BE2C (cell line): ENCODE data around the gene KIAA1958.

Source experiments
- DNase-seq: peaks from one replicate; pipeline ENCODE4 v3.0.0-alpha.2; 2020
- H3K27me3 ChIP-seq: fragments of 250-450 bp; sonication (Bioruptor Pico); 2 replicates; pipeline ENCODE4 v1.5.1; 2020; ENCODE audit warnings: mild to moderate bottlenecking
- H3K36me3 ChIP-seq: fragments of 250-450 bp; sonication (Bioruptor Pico); 2 replicates; pipeline ENCODE4 v1.5.1; 2020; ENCODE audit warnings: mild to moderate bottlenecking
- H3K4me1 ChIP-seq: fragments of 250-450 bp; sonication (Bioruptor Pico); 2 replicates; pipeline ENCODE4 v1.5.1; 2020
- H3K4me3 ChIP-seq: 2 replicates; pipeline ENCODE4 v1.5.1; 2011; ENCODE audit warnings: low read depth, low read length
- H3K9me3 ChIP-seq: fragments of 250-450 bp; sonication (Bioruptor Pico); 2 replicates; pipeline ENCODE4 v1.5.1; 2020
- TF ChIP-seq, protein P1 (sequence below): IDR thresholded peaks from 2 replicates; pipeline ENCODE4 v1.5.1; 2012; ENCODE audit warnings: mild to moderate bottlenecking, low read depth, low read length

The KIAA1958 gene

DNA sequence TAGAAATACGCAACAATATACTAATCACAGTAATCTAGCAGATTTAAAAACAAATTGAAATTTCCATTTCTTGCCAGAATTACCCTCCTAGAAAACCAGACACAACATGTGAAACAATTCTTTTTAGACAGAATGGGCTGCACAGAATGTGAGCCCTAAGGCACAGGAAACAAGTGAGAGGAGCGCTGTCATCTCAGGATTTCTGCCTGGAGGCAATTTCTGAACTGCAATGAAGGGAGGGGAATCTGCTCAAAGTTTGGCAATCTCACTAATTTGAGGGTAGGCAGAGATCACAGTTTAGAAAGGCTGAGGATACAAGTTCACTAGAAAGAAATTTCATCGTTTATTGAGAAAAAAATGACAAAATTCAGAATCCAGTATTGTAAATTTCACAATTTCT lies 161.0 kb downstream of the KIAA1958 start:
- DNase-seq: no peak
- Histone ChIP-seq H3K4me3 (no peak overlapping the region), H3K27me3 (no peaks in the 10 kb centered on the region), H3K4me1 (no peaks in the 10 kb centered on the region), H3K9me3 (peaks cover 2% of the 10 kb centered on the region; the same call in 1 of the 2 replicates), H3K36me3 (no peaks in the 10 kb centered on the region)
- TF ChIP-seq, protein P1, sequence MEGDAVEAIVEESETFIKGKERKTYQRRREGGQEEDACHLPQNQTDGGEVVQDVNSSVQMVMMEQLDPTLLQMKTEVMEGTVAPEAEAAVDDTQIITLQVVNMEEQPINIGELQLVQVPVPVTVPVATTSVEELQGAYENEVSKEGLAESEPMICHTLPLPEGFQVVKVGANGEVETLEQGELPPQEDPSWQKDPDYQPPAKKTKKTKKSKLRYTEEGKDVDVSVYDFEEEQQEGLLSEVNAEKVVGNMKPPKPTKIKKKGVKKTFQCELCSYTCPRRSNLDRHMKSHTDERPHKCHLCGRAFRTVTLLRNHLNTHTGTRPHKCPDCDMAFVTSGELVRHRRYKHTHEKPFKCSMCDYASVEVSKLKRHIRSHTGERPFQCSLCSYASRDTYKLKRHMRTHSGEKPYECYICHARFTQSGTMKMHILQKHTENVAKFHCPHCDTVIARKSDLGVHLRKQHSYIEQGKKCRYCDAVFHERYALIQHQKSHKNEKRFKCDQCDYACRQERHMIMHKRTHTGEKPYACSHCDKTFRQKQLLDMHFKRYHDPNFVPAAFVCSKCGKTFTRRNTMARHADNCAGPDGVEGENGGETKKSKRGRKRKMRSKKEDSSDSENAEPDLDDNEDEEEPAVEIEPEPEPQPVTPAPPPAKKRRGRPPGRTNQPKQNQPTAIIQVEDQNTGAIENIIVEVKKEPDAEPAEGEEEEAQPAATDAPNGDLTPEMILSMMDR: no peak

DNA sequence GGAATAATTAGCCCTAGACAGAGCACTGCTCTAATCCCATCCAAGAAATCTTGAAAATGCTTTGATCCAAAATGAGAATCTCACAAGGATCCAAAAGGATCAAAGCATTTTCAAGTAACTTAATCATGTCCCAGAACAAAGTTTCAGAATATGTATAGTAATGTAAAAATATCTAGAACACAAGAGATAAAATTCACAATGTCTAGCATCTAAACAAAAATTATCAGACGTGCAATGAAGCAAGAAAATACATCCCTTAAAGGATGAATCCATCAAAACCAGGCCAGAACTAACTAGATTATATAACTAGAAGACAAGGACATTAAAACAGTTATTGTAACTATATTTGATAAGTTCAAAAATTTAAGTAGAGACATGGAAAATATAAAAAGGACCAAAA lies 162.0 kb downstream of the KIAA1958 start:
- no peaks in the 10 kb centered on the region for H3K4me1 ChIP-seq
- TF ChIP-seq, protein P1: no peak
- H3K27me3 ChIP-seq: no peaks in the 10 kb centered on the region
- H3K36me3 ChIP-seq: no peaks in the 10 kb centered on the region
- peaks cover 2% of the 10 kb centered on the region; the same call in 1 of the 2 replicates for H3K9me3 ChIP-seq
- no peak overlapping the region for H3K4me3 ChIP-seq
- DNase-seq: no peak

DNA sequence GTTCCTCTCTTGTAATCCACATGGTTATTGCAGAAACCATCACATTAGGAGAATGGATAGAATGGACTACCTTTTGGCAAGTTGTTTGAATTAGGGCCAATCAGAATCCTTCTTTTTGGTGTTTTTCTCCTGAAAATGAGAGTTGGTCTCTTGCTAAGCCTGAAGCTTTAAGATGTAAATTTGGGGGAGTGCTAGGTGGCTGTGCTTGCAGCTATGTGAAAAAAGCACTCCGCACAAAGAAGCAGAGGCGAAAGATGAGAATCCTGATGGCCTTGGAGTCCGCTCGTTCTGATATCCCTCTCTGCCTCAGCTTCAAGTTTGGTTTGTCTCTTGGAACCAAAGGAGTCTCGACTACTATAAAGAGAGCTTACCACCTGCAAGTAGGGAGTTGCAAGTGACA lies 167.7 kb downstream of the KIAA1958 start:
- TF ChIP-seq, protein P1: no peak
- H3K4me3 ChIP-seq: no peak overlapping the region
- H3K36me3 ChIP-seq: no peaks in the 10 kb centered on the region
- H3K4me1 ChIP-seq: no peaks in the 10 kb centered on the region
- peaks cover under 1% of the 10 kb centered on the region; the same call in 1 of the 2 replicates for H3K9me3 ChIP-seq
- DNase-seq: no peak
- H3K27me3 ChIP-seq: no peaks in the 10 kb centered on the region

DNA sequence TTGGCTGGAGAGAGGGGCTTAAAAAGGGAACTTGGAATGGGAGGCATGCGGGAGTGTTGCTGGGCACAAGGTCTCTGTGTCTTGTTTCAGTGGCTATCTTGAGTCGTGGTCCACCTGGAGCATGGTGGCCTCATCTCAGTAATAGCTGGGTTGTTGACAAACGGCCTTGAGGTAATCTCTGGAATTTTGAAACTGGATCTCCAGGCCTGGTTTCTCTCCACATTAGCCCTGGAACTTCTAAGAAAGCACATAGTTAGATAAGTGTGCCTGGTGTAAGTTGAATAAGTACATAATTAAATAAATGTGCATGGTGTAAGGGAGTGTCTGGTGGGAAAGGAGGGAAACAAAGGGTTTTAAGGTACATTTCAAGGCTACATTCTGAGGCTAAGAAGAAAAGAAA lies 169.0 kb downstream of the KIAA1958 start:
- Histone ChIP-seq H3K36me3 (no peaks in the 10 kb centered on the region), H3K27me3 (no peaks in the 10 kb centered on the region), H3K9me3 (no peaks in the 10 kb centered on the region), H3K4me1 (no peaks in the 10 kb centered on the region), H3K4me3 (no peak overlapping the region)
- TF ChIP-seq, protein P1: no peak
- DNase-seq: no peak

DNA sequence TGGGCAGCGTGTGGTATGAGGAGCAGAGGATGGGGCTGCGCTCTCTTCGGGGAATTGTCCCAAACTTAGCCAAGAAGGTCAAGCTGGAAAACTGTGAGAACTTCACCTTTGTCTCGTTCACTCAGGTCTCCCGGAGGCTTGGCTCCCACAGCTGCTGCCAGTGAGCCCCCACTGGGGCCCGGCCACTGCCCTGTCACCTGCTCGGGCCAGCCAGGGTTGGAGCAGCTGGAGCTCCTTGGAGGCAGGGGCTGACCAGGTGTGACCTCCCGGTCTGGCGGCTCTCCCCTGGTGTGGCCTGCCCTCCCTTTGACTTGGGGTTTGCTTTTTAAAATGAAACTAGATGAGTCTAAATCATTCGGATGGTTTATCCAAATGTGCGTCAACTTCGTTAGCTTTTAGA lies 173.3 kb downstream of the KIAA1958 start:
- Histone ChIP-seq H3K27me3 (no peaks in the 10 kb centered on the region), H3K4me1 (no peaks in the 10 kb centered on the region), H3K4me3 (no peak overlapping the region), H3K9me3 (no peaks in the 10 kb centered on the region), H3K36me3 (no peaks in the 10 kb centered on the region)
- no peak for DNase-seq
- TF ChIP-seq, protein P1: no peak

DNA sequence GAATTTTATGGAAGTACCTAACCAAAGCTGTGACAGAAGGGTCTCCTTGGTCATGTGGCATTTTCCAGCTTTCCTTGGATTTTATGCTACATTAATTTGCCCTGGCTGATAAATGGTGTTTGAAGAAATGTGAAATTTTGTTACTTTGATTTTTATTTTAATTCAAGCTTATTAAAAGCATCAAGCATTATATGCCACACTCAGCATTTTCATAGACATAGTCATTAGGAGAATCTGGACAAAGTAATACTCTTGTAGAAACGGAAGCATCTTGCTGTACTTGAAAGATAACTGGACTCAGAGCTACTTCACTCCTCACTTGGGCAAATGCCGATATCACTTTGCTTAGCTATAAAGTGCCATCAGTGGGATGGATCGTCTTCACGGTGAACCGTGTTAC lies 177.1 kb downstream of the KIAA1958 start:
- Histone ChIP-seq H3K9me3 (no peaks in the 10 kb centered on the region), H3K4me3 (no peak overlapping the region), H3K4me1 (no peaks in the 10 kb centered on the region), H3K36me3 (no peaks in the 10 kb centered on the region), H3K27me3 (no peaks in the 10 kb centered on the region)
- no peak for DNase-seq
- TF ChIP-seq, protein P1: no peak
